Inflammatory macrophage (primary cell): Measurements from ENCODE around the gene PTX3.
A peak's percentile ranks its signal among the peaks of the same experiment; 100 is the strongest.

Experiments
- DNase-seq, 2 donors: peaks; one replicate each; pipeline ENCODE4 v3.0.0-alpha.2; 2020 to 2022
- total RNA-seq, 18 experiments: gene quantifications; one replicate each; lab custom pipeline; 2026; ENCODE audit warnings: mixed read lengths in 6 of 18, inconsistent platforms in 2 of 18; lab: John Stamatoyannopoulos, UW

The PTX3 gene
- total RNA-seq = 16.2 to 2,096 (median 37.5) reads per million in 18 experiments

- DNase-seq = peak; percentile 72 to 83
These were observed at the start of gene PTX3 for GRCh38 chr3:157436583-157437291. Gene PTX3, plus strand, starts transcription at chr3:157436850. Its CDS starts 84 bp downstream, at chr3:157436934.

GRCh38 chr3:157387708-157388435 lies 48.8 kb upstream of the PTX3 start:
- no peak for DNase-seq

GRCh38 chr3:157388976-157389375 lies 47.7 kb upstream of the PTX3 start:
- no peak for DNase-seq

GRCh38 chr3:157390713-157391515 lies 45.7 kb upstream of the PTX3 start:
- no peak for DNase-seq

- DNase-seq = no peak
These were observed 44.5 kb upstream of the PTX3 start for GRCh38 chr3:157392104-157392503.

GRCh38 chr3:157393113-157393512 lies 43.5 kb upstream of the PTX3 start:
- DNase-seq = no peak

- peak; percentile 48 to 83 for DNase-seq
These were observed 42.2 kb upstream of the PTX3 start for GRCh38 chr3:157394411-157394810.

- no peak for DNase-seq
These were observed 38.1 kb upstream of the PTX3 start for GRCh38 chr3:157398598-157398997.

- DNase-seq = no peak
These were observed 32.3 kb upstream of the PTX3 start for GRCh38 chr3:157404381-157404780.

GRCh38 chr3:157405457-157405856 lies 31.2 kb upstream of the PTX3 start:
- DNase-seq = no peak

GRCh38 chr3:157406394-157406793 lies 30.3 kb upstream of the PTX3 start:
- DNase-seq = no peak

- no peak for DNase-seq
These were observed 28.9 kb upstream of the PTX3 start for GRCh38 chr3:157407769-157408168.

- no peak for DNase-seq
These were observed 28.0 kb upstream of the PTX3 start for GRCh38 chr3:157408499-157409149.

- DNase-seq = no peak
These were observed 27.1 kb upstream of the PTX3 start for GRCh38 chr3:157409516-157409915.

GRCh38 chr3:157410945-157411344 lies 25.7 kb upstream of the PTX3 start:
- DNase-seq = no peak

- DNase-seq = no peak
These were observed 24.3 kb upstream of the PTX3 start for GRCh38 chr3:157412323-157412855.

- no peak for DNase-seq
These were observed 21.8 kb upstream of the PTX3 start for GRCh38 chr3:157414861-157415260.

GRCh38 chr3:157416347-157417087 lies 20.1 kb upstream of the PTX3 start:
- no peak for DNase-seq

GRCh38 chr3:157417247-157417646 lies 19.4 kb upstream of the PTX3 start:
- DNase-seq = no peak

GRCh38 chr3:157418104-157418503 lies 18.5 kb upstream of the PTX3 start:
- DNase-seq = no peak

GRCh38 chr3:157420606-157421130 lies 16.0 kb upstream of the PTX3 start:
- DNase-seq = no peak
